K562 (cell line): ENCODE measurements around the gene GPX7. TPM values are rescaled to one million over a fixed set of nuclear protein-coding genes. Genes with fewer than 3 reads are reported as not detected.

ENCODE experiments used
- ATAC-seq: fragments of 200-7000 bp; cut with Tn5 transposase; 3 replicates; pipeline ENCODE4 v1.9.1; 2020; ENCODE audit warnings: moderate library complexity
- BruUV-seq: library from RNA; stranded (reverse); fragments of 400-500 nt; replicated peaks from 2 replicates; lab custom pipeline; 2021; lab: Mats Ljungman, UMichigan
- CTCF ChIA-PET: fragments of 300-600 bp; formaldehyde crosslinking; extraction: SDS; loops from one replicate; lab custom pipeline; 2021; ENCODE audit warnings: low intra/inter-chr PET ratio; lab: Yijun Ruan, JAX
- POLR2A ChIA-PET: fragments of 300-600, 350-650 bp; sonication (Branson Sonifier 250); formaldehyde crosslinking; extraction: SDS; loops from one replicate; lab custom pipeline; 2021; ENCODE audit warnings: antibody characterized with exemption, inconsistent platforms; lab: Yijun Ruan, JAX
- DNase-seq, 4 experiments: peaks; one replicate each; pipeline versions ENCODE4 v3.0.0 to v3.0.0-alpha.2; 2011 to 2018; ENCODE audit warnings: low spot score in 3 of 4, mixed read lengths in 3 of 4; ENCODE audit errors: extremely low read depth in 1 of 4
- FAIRE-seq: peaks from 2 replicates; lab custom pipeline; 2011; peaks lifted over from hg19 to GRCh38; lab: Jason Lieb, UNC
- H2AFZ ChIP-seq: 2 replicates; pipeline ENCODE4 v1.6.0; 2011; ENCODE audit warnings: low read depth, low read length, control low read depth, inconsistent platforms
- H3K27ac ChIP-seq: fragments of 200-600 bp; 3 replicates; pipeline ENCODE4 v1.8.0; 2011; ENCODE audit warnings: low read depth, mild to moderate bottlenecking, control low read depth, inconsistent platforms, low read length, moderate library complexity, mixed read lengths; ENCODE audit errors: extremely low read depth
- H3K27me3 ChIP-seq, 2 experiments: fragments of 300-600 bp in 1 of 2; 2 replicates in 1 of 2; 3 replicates in 1 of 2; pipeline versions ENCODE4 v1.6.0 to v1.8.0; 2011; ENCODE audit warnings: inconsistent platforms in 2 of 2, low read length in 2 of 2, mild to moderate bottlenecking in 1 of 2, mixed read lengths in 1 of 2, moderate library complexity in 1 of 2; ENCODE audit not compliant: control insufficient read depth in 2 of 2, insufficient read depth in 2 of 2
- H3K36me3 ChIP-seq: fragments of 300-600 bp; 3 replicates; pipeline ENCODE4 v1.8.0; 2011; ENCODE audit warnings: mild to moderate bottlenecking, low read length, inconsistent platforms; ENCODE audit not compliant: control insufficient read depth, insufficient read depth
- H3K4me1 ChIP-seq, 2 experiments: fragments of 200-600 bp in 1 of 2; replicated peaks in 1 of 2; 2 replicates in 1 of 2; 3 replicates in 1 of 2; pipeline versions ENCODE4 v1.5.1 to v1.8.0; 2011; ENCODE audit warnings: inconsistent platforms in 2 of 2, low read length in 2 of 2, mild to moderate bottlenecking in 1 of 2, mixed read lengths in 1 of 2, moderate library complexity in 1 of 2; ENCODE audit not compliant: control insufficient read depth in 2 of 2, insufficient read depth in 2 of 2
- H3K4me2 ChIP-seq: 2 replicates; pipeline ENCODE4 v1.6.1; 2011; ENCODE audit warnings: low read length, control low read depth, inconsistent platforms, mixed read lengths; ENCODE audit not compliant: insufficient read depth
- H3K4me3 ChIP-seq: fragments of 200-600 bp; sonication (generic), shearing (Covaris generic); 2 replicates; pipeline ENCODE4 v1.5.1; 2016; ENCODE audit warnings: control low read depth, inconsistent platforms
- H3K79me2 ChIP-seq: fragments of 200-600 bp; 3 replicates; pipeline ENCODE4 v1.8.0; 2011; ENCODE audit warnings: low read length, inconsistent platforms; ENCODE audit not compliant: control insufficient read depth, insufficient read depth
- H3K9ac ChIP-seq, 2 experiments: 2 replicates each; pipeline versions ENCODE4 v1.6.0 to v1.6.1; 2011; ENCODE audit warnings: low read depth in 2 of 2, low read length in 2 of 2, control low read depth in 1 of 2, inconsistent platforms in 1 of 2, mild to moderate bottlenecking in 1 of 2, mixed read lengths in 1 of 2; ENCODE audit not compliant: insufficient read depth in 1 of 2
- H3K9me1 ChIP-seq: one replicate; pipeline ENCODE4 v1.6.0; 2011; ENCODE audit warnings: inconsistent platforms, mild to moderate bottlenecking, low read length, moderate library complexity; ENCODE audit not compliant: control insufficient read depth, insufficient read depth
- H3K9me3 ChIP-seq: replicated peaks from 2 replicates; pipeline ENCODE4 v1.5.1; 2011; ENCODE audit warnings: low read depth, low read length, inconsistent platforms; ENCODE audit not compliant: control insufficient read depth, insufficient read depth
- H4K20me1 ChIP-seq: replicated peaks from 2 replicates; pipeline ENCODE4 v1.6.1; 2011; ENCODE audit warnings: low read length, inconsistent platforms, mixed read lengths; ENCODE audit not compliant: control insufficient read depth, insufficient read depth
- ARID1B ChIP-seq: fragments of 450-650 bp; IDR thresholded peaks from 2 replicates; pipeline ENCODE4 v1.6.1; 2016; ENCODE audit warnings: antibody characterized with exemption, mild to moderate bottlenecking, inconsistent platforms
- DDX20 ChIP-seq: fragments of 450-650 bp; IDR thresholded peaks from 2 replicates; pipeline ENCODE4 v1.6.1; 2016; ENCODE audit warnings: missing genetic modification characterization, low read depth, mild to moderate bottlenecking, missing compliant biosample characterization, moderate library complexity
- PTBP1 ChIP-seq: fragments of 200-400 bp; formaldehyde crosslinking; IDR thresholded peaks from 2 replicates; pipeline ENCODE4 v1.6.1; 2017; ENCODE audit warnings: low read depth, low read length
- RBM25 ChIP-seq: fragments of 200-400 bp; formaldehyde crosslinking; IDR thresholded peaks from 2 replicates; pipeline ENCODE4 v1.6.1; 2018; ENCODE audit warnings: low read length, low read depth, moderate library complexity; ENCODE audit not compliant: severe bottlenecking
- TEAD1 ChIP-seq, 2 experiments: fragments of 450-650 bp in 1 of 2; sonication (generic) in 1 of 2; formaldehyde crosslinking; IDR thresholded peaks; 2 replicates each; pipeline versions ENCODE4 v1.4.0 to v1.8.0; 2020 to 2022; ENCODE audit warnings: mild to moderate bottlenecking in 2 of 2, missing genetic modification reagents in 1 of 2
- TGIF2 ChIP-seq: sonication (generic); formaldehyde crosslinking; IDR thresholded peaks from 2 replicates; pipeline ENCODE4 v1.8.1; 2022; ENCODE audit warnings: mild to moderate bottlenecking, missing genetic modification reagents, moderate library complexity
- TRIM28 ChIP-seq: fragments of 450-650 bp; IDR thresholded peaks from 2 replicates; pipeline ENCODE4 v1.6.1; 2017
- ZNF24 ChIP-seq: fragments of 450-650 bp; IDR thresholded peaks from 2 replicates; pipeline ENCODE4 v1.6.1; 2016
- ZNF57 ChIP-seq: fragments of 450-650 bp; formaldehyde crosslinking; IDR thresholded peaks from 2 replicates; pipeline ENCODE4 v1.4.0; 2020; ENCODE audit warnings: mild to moderate bottlenecking, moderate library complexity
- WGBS: fragments of 100-300 bp; shearing (Covaris generic); methylation state at CpG from one replicate; pipeline ENCODE4 v1.1.6; 2016; ENCODE audit warnings: low coverage, mixed read lengths; ENCODE audit not compliant: insufficient coverage; ENCODE audit errors: missing lambda C conversion rate; 5-methylcytosine and 5-hydroxymethylcytosine counted together
- in situ Hi-C: fragments of 300-500 bp; cut with MboI; formaldehyde crosslinking; loops from 4 replicates; pipeline ENCODE4 v1.15.0; 2018; ENCODE audit warnings: inconsistent platforms, mixed read lengths
- intact Hi-C: fragments of 100-400 bp; cut with micrococcal nuclease; formaldehyde crosslinking; loops from 2 replicates; pipeline ENCODE4 v1.14.2; 2022
- polyA plus RNA-seq, 8 experiments: library from polyadenylated mRNA; depleted of rRNA in 4 of 8; stranded (reverse) in 5 of 8; unstranded in 3 of 8; fragments of >200 nt; fragmentation: Nextera tagmentation in 2 of 8; fragmentation: Illumina TruSeq in 1 of 8; extraction: Ambion mirVana in 2 of 8; extraction: Trizol in 1 of 8; gene quantifications; 2 replicates each; pipeline versions ENCODE4 v1.2.1 to v1.2.3, GENCODE V29; 2011 to 2014; ENCODE audit warnings: inconsistent platforms in 1 of 8, missing spikeins in 1 of 8
- total RNA-seq, 7 experiments: library from RNA; depleted of rRNA in 6 of 7; stranded (reverse); fragments of >200 nt in 6 of 7; fragmentation: Illumina TruSeq in 2 of 7; extraction: Trizol in 2 of 7; gene quantifications; 2 replicates each; pipeline versions ENCODE4 v1.2.1 to v1.2.3, GENCODE V29; 2011 to 2021; ENCODE audit warnings: low replicate concordance in 1 of 7
- TF ChIP-seq, protein P1 (sequence below): sonication (generic); formaldehyde crosslinking; IDR thresholded peaks from 2 replicates; pipeline ENCODE4 v1.9.0; 2022; ENCODE audit warnings: mild to moderate bottlenecking, missing genetic modification reagents

The GPX7 gene
- total and polyA plus RNA-seq, 9 of the 15 experiments (the other 6 are each of a cell fraction or from before 2014, with no cell fraction given) = 0.08 TPM; not detected in 8

DNA sequence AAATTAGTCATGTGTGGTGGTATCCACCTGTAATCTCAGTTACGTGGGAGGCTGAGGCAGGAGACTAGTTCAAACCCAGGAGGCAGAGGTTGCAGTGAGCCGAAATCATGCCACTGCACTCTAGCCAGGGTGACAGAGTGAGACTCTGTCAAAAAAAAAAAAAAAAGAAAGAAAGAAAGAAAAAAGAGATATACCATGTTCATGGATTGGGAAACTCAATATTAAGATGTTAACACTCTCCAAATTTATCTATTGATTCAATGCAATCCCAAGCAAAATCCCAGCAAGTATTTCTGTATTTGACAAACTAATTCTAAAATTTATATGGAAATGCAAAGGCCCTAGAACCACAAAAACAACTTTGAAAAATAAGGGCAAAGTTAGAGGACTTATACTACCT, 19.8 kb downstream of the GPX7 start (continued):
- TF ChIP-seq TEAD1 (CRISPR knock-in tag; IDR thresholded peaks at IDR 0.05) = no peak
- TF ChIP-seq TGIF2 (CRISPR knock-in tag) = no peak
- TF ChIP-seq PTBP1 = no peak
- TF ChIP-seq ARID1B = no peak
- no peak for TF ChIP-seq DDX20 (tag)
- TF ChIP-seq ZNF57 (CRISPR knock-in tag) = no peak
- TF ChIP-seq, protein P1, sequence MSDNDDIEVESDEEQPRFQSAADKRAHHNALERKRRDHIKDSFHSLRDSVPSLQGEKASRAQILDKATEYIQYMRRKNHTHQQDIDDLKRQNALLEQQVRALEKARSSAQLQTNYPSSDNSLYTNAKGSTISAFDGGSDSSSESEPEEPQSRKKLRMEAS = no peak
- TF ChIP-seq, all 486 proteins: peak for 0

- intact Hi-C loops = no loop called here
- Histone ChIP-seq H3K9ac (no peak overlapping the region), H3K79me2 (no peaks in the 10 kb centered on the region), H3K4me2 (no peak overlapping the region), H3K4me1 (no peaks in the 10 kb centered on the region; a peak in 1 of 5 replicates), H3K27ac (no peak overlapping the region), H3K36me3 (no peaks in the 10 kb centered on the region), H3K9me1 (no peaks in the 10 kb centered on the region), H3K4me3 (no peak overlapping the region), H2AFZ (no peak overlapping the region), H3K27me3 (no peaks in the 10 kb centered on the region), H3K9me3 (peaks cover 2% of the 10 kb centered on the region; the same call in 1 of the 2 replicates), H4K20me1 (no peaks in the 10 kb centered on the region)
- DNase-seq (no peak), ATAC-seq (no peak), FAIRE-seq (no peak)
- ChIA-PET POLR2A (no interaction called here), CTCF (no interaction called here)
- WGBS = 16% methylated on average over 3 of the region's 3 CpGs
- BruUV-seq = no TSS peak
- in situ Hi-C loops = no loop called here
- no peak for TF ChIP-seq ZNF24
- TF ChIP-seq TRIM28 = peak; percentile 78
- TF ChIP-seq RBM25 = peak; percentile 91
- TF ChIP-seq, all 486 proteins: peak for 2
Measured at GRCh38 chr1:52623812-52624211, 21.6 kb downstream of the GPX7 start.
